ENCODE results near the gene TMTC2. TPM values are rescaled to one million over a fixed set of nuclear protein-coding genes. Genes with fewer than 3 reads are reported as not detected.

The TMTC2 gene
- total and polyA plus RNA-seq, 2 donors (not counting 3 experiments of a cell fraction or from before 2014, with no cell fraction given), result 4.1 to 7.8 TPM

- no peaks in the 10 kb centered on the region for H4K20me1 ChIP-seq (replicated peaks; ENCODE audit: control insufficient read depth, extremely low read depth, insufficient read depth, low read length)
- no peak for FAIRE-seq
- no peaks in the 10 kb centered on the region for H3K36me3 ChIP-seq (ENCODE audit: control insufficient read depth in 2 of 2, extremely low read depth in 1 of 2, insufficient read depth in 2 of 2, low read length in 2 of 2)
- no peak overlapping the region for H3K4me3 ChIP-seq (replicated peaks in 1 of 3; ENCODE audit: insufficient read depth in 1 of 3, low read depth in 1 of 3, low read length in 3 of 3)
- DNase-seq (ENCODE audit: low read depth, low spot score), result no peak
- H3K79me2 ChIP-seq (ENCODE audit: control insufficient read depth, insufficient read depth, low read length), result no peaks in the 10 kb centered on the region
- ChIA-PET CTCF (no interaction called here), POLR2A (no interaction called here)
- dilution Hi-C loops (cut with MboI; ENCODE audit: extremely low pct_ligation_motif_present, low sequenced_read_pairs), result no loop called here
- no peaks in the 10 kb centered on the region for H3K9me3 ChIP-seq (replicated peaks; ENCODE audit: control insufficient read depth, insufficient read depth, low read length)
- H3K9ac ChIP-seq (replicated peaks; ENCODE audit: extremely low read depth, insufficient read depth, low read length), result no peak overlapping the region
- no peak overlapping the region for H3K27ac ChIP-seq (ENCODE audit: insufficient read depth, low read depth, low read length)
- no TSS peak for BruUV-seq (replicated peaks)
- intact Hi-C loops (cut with micrococcal nuclease), result no loop called here
- H3K4me2 ChIP-seq (ENCODE audit: insufficient read depth, low read length), result no peak overlapping the region
- no peaks in the 10 kb centered on the region for H3K9me1 ChIP-seq (replicated peaks; ENCODE audit: control insufficient read depth, extremely low read depth, insufficient read depth, low read length)
- no peaks in the 10 kb centered on the region for H3K27me3 ChIP-seq (ENCODE audit: control insufficient read depth in 2 of 2, insufficient read depth in 2 of 2, low read length in 2 of 2)
- no peak overlapping the region for H2AFZ ChIP-seq (ENCODE audit: low read depth, low read length)
- TF ChIP-seq JUN (IDR thresholded peaks at IDR 0.05; ENCODE audit: borderline replicate concordance, insufficient read depth, insufficient read length, low read depth) (no peak), GATA2 (IDR thresholded peaks at IDR 0.05; ENCODE audit: insufficient read depth, insufficient read length, low read depth, low read length) (no peak), MYC (IDR thresholded peaks at IDR 0.05; ENCODE audit: low read depth, low read length) (no peak), POLR2A (IDR thresholded peaks at IDR 0.05; ENCODE audit: low read depth, low read length) (no peak), POLR2AphosphoS5 (IDR thresholded peaks at IDR 0.05; ENCODE audit: insufficient read depth, low read depth, low read length) (no peak), FOS (IDR thresholded peaks at IDR 0.05; ENCODE audit: borderline replicate concordance, insufficient read depth, low read length) (no peak), EZH2 (IDR thresholded peaks at IDR 0.05; ENCODE audit: borderline replicate concordance, low read depth, low read length, severe bottlenecking) (no peak)
- TF ChIP-seq, protein P1, sequence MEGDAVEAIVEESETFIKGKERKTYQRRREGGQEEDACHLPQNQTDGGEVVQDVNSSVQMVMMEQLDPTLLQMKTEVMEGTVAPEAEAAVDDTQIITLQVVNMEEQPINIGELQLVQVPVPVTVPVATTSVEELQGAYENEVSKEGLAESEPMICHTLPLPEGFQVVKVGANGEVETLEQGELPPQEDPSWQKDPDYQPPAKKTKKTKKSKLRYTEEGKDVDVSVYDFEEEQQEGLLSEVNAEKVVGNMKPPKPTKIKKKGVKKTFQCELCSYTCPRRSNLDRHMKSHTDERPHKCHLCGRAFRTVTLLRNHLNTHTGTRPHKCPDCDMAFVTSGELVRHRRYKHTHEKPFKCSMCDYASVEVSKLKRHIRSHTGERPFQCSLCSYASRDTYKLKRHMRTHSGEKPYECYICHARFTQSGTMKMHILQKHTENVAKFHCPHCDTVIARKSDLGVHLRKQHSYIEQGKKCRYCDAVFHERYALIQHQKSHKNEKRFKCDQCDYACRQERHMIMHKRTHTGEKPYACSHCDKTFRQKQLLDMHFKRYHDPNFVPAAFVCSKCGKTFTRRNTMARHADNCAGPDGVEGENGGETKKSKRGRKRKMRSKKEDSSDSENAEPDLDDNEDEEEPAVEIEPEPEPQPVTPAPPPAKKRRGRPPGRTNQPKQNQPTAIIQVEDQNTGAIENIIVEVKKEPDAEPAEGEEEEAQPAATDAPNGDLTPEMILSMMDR (IDR thresholded peaks at IDR 0.05; ENCODE audit: extremely low read depth in 1 of 2, insufficient read depth in 1 of 2, low read depth in 1 of 2, low read length in 2 of 2), result no peak
- TF ChIP-seq, protein P2, sequence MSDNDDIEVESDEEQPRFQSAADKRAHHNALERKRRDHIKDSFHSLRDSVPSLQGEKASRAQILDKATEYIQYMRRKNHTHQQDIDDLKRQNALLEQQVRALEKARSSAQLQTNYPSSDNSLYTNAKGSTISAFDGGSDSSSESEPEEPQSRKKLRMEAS (IDR thresholded peaks at IDR 0.05; ENCODE audit: insufficient read depth, insufficient read length), result no peak
- H3K4me1 ChIP-seq (ENCODE audit: control insufficient read depth, extremely low read depth, insufficient read depth, low read length), result no peaks in the 10 kb centered on the region
Observed at GRCh38 chr12:82948491-82948890, 261.8 kb downstream of the TMTC2 start.
